ENCODE measurements around the gene MTHFD1L.
"Not testable (repeated sequence)": the region's sequence is repeated elsewhere in the genome, so short reads cannot be mapped to it uniquely, and the experiment has no call there.

Gene MTHFD1L

DNA sequence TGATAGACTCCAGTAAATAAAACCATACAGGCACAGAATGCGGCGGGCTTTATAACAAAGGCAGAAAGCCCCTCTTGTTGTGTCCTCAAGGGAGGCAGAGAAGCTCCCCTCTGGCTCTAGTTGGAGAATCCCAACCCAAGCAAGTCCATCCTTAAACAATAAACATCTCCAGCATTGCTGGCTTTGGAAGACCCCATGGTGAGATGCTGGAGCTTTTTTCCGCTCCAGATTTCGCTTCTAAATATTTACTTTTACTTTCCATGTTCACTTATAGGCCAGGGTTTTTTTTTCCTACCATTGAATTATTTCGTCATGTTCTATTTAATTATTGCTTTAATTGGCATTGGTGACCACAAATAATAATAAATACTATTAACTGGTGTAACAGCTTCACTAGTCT lies 176.2 kb downstream of the MTHFD1L start:
- DNase-seq (ENCODE audit: low spot score): no peak

DNA sequence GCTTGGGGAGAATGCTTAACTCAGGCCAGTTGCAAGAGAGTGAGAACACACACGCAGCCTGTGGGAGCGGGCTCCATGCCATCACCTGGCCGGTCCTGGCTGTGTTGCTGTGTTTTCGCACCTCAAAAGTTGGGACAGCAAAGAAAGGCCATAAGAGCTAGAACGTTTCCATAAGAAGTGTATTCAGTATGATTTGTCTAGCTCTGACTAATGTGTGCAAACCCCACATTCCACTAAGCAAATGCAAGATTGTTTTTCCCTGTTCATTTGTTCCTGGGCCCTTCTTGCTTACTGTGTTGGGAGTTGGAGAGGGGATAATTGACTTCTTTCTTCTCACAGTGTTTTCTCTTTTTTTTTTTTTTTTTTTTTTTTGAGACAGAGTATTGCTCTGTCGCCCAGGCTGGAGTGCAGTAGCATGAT lies 177.4 kb downstream of the MTHFD1L start:
- DNase-seq (ENCODE audit: low spot score): not testable (repeated sequence)

DNA sequence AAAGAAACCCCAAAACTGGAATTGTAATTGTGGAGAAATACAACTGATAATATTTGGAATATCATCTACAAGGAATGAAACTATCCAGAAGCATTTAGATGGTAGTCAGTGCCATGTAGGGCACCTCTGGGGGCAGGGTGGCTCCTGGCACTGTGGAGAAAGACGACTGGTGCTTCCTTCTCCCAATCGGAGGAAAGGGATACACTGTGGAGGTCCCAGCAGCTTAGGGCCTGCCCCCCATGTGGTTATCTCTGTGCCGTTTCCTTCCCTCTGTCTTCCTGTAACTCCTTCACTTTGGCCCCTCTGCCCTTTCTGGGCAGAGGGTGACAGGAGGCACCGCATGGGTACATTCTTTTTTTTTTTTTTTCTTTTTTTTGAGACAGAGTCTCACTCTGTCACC lies 178.4 kb downstream of the MTHFD1L start:
- DNase-seq (ENCODE audit: low spot score): no peak

DNA sequence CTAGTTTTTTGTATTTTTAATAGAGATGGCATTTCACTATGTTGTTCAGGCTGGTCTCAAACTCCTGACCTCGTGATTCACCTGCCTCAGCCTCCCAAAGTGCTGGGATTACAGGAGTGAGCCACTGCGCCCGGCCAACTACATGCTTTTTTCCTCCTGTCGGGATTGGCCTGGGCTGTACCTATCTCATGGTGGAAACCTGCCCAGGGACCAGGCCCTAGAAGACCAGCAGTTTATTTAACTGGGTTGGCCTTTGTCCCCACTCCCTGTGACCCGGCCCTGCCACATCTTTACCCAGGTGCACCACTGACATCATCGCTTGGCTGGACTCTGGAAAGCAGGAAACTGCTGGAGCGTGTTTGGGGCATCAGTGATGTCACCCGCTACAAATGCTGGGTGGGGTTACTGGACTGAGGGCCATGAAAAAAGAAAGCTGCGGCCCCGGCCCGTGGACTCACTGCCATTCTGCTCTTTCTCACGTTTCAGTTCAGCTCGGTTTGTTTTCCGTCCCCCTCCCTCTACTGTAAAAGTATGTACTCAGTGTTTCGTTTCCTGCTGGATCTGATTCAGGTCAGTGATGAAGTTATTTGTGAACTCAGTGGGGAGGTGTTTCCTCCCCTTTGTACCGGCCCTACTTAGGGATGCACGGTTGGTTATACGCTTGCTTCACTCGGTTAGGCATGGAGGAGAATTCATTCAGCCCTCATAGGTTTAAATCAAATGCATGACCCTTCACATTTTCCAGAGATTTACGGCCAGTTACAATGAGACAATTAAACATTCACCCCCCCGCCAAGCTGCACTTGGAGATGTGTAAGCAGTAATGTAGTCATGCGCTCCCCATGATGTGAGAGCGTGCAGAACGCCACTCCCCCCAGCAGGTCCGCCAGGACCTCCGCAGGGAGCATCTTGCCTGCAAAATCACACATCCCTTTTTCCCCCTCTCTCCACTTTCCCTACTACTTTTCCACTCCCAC lies 179.3 kb downstream of the MTHFD1L start:
- DNase-seq (ENCODE audit: low spot score): no peak

DNA sequence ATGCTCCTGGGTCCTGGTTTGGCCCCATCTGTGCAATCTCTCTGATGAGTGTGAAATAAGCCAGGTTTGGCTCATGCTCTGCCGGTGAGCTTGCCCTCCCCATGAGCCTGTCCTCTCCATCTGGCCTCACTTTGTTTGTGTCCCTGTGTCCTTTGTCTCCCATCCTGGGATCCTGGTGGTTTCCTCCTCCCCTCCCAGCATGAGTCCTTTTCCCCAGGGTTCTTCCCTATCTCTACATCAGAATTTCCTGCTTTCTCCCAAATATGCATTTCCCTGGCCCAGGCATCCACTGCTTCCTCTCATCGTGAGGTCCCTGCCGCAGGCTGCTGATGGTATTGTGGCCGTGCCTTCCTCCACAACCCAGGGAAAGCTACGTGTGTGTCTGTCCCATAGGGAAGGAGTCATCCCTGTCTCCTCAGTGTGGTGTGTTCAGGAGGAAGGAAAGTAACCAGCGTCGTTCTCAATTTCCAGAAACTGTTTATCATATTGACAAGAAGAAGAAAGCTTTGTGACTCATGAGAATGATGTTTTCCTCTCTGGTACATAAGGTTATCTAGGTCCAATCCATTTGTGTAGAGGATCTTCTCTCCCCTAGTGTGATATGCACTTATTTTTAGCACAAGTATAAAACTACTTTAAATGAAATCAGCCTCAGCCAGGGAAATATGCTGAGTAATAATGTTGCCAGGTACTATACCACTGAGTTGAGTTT lies 180.2 kb downstream of the MTHFD1L start:
- not testable (repeated sequence) for DNase-seq (ENCODE audit: low spot score)

DNA sequence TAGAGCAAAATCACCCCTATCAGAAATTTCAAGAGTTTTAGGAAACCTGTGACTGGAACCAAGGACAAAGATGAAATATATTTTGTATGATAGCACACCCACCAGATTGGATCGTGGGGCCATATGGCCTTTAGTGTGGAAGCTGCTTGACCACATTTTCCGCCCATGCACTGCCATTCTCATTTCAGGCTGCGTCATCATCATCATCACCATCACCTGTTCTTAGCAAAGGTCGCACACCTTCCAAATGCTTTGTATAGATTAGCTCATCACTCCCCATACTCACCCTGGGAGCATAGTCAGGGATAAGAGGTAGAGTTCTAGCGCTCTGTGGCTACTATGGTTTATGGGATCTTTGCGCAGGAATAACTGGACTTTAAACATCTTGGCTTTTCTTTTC lies 185.7 kb downstream of the MTHFD1L start:
- DNase-seq (ENCODE audit: low spot score): no peak

DNA sequence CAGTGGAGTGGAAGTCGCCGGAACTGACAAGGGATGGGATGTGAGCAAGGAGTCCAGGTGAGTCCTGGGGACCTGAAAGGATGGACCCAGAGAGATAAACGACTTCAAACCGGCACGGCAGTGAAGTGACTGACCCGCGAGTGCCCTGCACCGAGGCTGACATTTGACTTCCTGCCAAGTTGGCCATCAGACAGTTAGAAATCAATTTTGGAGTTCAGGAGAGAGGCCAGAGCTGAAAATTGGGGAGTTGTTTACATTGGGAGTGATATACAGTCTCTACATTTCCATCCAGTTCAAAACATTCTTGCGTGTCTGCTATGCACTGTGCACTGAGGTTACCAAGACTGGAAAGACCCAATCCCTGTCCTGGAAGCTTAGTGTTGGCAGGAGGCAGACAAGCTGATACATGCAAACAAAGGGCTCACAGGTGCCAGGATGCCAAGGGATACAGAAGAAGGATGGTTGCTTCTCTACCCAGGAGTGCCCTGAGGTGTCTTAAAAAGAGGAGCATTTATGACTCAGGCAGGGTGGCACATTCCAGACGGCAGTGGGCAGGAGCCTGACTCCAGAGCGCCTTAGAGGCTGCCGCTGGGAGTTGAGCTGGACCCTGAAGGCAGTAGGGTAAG lies 186.6 kb downstream of the MTHFD1L start:
- DNase-seq (ENCODE audit: low spot score): no peak

DNA sequence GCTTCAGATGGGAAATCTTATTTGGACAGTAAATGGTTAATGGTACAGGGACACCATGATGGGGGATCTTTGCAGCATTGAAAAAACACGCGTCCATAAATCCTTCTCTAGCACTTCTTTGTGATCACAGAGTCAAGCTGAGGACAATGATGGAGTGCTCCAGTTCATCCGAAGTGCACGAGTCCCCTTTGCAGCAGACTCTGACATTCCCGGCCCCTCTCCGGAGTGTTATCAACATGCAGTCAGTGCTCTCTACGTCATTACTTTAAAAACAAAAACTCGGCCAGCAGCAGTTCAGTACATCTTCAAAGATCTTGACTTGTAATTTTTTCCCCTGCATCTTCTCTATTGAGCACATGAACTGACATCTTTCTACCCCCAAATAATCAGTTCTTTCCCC lies 188.8 kb downstream of the MTHFD1L start:
- DNase-seq (ENCODE audit: low spot score): no peak

DNA sequence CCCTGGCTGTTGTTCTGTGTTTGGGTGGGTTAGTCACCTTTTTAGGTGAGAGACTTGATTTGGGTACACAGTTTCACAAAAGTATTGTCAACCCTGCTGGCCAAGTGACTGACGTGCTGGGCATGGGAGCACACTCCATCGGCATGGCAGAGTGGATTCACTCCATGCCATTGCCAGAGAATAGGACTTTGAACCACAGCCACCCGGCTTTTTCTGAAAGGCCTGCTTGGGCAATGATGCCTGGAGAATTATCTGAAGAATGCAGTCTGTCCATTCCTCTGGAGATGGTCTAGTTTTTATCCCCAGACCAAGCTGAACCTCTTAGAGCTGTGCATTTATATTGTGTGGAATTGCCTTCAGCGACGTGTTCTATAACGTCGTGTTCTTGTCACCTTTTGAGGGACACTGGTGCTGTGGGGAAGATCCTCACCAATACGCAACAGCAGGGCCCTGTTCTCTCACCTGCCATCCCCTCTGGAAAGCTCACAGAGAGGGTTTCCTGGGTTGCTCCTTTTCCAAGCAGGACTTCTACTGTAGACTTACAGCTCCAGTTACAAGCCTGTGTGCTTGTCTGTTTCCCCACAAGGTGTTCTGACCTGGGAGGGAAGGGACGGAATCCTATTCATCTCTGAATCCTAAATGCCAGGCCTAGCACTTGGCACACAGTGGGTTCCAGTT lies 190.9 kb downstream of the MTHFD1L start:
- DNase-seq (ENCODE audit: low spot score): no peak

DNA sequence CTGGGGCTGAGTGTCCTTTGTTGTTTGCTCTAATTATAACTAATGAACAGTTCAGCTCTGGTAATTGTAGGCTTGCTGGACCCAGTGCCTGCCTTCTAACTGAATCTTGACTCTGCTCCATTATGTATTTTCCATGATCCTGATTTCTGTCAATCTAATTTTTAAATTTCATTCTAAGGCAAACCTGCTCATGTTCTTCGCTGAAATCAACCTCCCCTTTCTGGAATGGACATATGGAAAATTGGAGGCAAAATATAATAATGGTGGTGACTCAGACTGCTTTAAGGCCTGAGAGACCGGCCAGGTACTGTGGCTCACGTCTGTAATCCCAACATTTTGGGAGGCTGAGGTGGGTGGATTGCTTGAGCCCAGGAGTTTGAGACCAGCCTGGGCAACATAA lies 191.6 kb downstream of the MTHFD1L start:
- no peak for DNase-seq (ENCODE audit: low spot score)

DNA sequence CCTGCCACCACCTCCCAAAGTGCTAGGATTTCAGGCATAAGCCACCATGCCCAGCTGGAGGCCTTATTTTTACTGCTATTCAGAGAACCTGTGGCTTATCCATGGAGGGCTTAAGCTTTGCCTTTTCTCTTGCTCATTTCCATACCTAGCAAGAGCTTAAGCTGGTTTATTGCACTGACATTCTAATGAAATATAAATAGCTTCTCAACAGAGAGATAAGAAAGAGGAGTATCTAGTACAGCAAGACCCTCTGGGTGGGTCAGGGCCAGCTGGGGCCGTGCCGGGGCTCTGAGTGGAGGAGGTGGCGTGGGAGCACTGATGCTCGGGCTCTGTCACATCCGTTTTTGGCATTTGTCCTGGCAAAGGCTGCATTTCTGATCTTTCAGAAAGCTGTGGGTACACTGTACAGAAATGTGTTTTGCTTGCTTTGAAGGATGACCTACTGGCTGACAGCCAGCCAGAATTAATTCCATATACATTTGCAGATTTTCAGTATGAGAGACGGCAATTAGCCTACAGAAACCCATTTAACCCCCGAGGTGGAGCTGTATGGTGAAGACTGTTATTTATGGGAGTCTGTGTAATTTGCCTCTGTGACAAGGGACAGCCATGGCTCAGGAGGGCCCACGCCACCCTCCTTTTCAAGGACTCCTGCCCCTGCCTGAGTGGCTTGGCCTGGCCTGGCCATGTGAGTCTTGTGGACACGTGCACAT lies 192.7 kb downstream of the MTHFD1L start:
- DNase-seq (ENCODE audit: low spot score): no peak

DNA sequence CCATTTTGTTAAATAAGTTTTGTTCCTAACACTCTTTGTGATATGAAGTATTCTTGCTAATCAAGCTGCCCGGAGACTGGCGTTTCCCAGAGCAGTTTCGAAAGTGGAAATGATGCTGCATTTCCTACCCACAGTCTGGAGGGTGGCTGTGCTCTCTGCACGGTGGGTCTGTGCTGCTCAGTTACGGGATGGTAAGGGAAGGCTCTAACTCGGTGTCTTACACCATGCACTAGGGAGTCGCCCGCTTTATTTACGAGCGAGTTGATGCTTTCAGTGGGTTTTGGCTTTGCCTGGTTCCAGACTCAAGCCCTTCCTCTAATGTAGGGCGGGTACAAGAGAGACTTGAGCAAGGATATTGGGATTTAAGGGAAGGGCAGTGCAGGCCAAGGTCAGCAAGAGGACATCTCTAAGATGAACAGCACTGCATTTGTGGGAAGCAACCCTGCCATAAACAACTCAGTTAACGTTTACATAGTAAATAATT lies 194.2 kb downstream of the MTHFD1L start:
- DNase-seq (ENCODE audit: low spot score): no peak

DNA sequence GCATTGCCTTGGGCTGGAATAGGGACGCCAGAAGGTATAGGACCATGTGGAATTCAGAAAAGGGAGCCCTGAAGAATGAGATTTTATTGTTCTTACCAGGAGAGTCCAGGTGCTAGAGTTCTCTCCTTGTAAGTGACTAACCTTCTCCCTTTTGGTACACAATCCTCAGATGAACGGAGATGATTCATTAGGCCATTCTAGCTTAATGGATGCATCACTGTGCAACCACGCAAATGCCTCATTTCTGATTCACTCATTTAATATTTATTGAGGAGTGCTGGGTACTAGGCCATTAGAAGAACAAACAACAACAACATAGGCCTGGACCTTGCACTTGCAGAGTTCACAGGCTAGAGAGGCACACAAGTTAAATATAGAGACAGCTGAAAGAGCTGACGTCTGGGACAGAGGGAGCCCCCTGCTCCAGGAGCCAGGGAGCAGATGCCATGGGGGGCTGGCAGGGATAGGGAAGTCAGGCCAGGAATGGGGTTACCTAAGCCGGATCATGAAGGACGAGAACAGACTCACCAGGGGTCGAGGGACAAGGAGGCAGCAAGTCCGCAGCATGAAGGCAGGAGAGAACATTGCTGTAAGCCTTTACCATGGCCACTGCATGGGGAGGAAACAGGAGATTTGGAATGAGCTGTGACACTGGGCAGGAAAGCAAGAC lies 194.7 kb downstream of the MTHFD1L start:
- DNase-seq (ENCODE audit: low spot score): no peak

DNA sequence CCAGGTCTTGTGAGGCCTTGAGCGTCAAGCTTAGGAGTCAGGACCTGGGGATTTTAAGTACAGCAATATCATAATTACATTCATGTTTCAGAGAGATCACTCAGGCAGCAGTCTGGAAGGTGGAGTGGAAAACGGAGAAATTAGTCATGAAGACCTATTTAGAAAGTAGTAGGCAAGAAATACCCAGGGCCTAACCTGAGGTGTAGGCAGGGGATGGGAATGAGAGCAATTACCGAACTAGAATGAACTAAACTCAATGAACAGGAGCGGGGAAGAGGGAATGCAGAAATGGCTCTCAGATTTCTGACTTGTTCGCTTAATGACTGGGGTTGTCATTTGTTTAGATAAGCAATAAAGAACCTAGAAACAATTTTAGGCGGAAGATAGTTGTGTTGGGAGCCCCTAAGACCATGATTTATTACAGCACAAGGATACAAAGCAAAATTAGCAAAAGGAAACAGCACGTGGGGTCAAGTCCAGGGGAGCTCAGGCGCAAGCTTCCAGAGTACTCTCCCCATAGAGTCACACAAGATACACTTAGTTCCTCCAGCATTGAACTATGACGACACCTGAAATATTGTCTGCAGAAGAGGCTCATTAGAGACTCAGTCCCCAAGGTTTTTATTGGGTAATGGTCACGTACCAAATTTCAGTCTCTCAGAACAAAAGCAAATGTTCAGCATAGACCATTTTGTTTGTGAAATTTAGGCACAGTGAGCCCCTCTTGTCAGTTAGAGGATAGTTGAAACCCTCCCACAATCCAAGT lies 195.4 kb downstream of the MTHFD1L start:
- no peak for DNase-seq (ENCODE audit: low spot score)

DNA sequence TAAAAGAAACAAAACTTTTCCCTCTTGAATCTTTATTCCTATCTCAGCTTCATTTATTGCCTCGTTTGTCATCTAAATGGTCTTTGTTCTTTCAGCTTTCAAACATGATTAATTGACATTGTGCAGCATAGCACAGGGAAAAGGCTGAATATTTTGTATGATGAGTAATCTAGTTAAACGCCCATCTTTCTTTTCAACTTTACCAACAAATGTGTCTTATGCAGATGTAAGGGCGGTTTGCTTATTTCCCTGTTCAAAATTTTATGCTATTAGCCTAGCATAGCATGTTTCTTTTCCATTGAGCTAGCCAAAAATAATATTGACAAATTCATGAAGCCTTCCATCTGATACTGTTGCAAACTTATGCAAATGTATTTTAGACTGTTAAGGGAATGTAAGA lies 197.8 kb downstream of the MTHFD1L start:
- DNase-seq (ENCODE audit: low spot score): no peak

DNA sequence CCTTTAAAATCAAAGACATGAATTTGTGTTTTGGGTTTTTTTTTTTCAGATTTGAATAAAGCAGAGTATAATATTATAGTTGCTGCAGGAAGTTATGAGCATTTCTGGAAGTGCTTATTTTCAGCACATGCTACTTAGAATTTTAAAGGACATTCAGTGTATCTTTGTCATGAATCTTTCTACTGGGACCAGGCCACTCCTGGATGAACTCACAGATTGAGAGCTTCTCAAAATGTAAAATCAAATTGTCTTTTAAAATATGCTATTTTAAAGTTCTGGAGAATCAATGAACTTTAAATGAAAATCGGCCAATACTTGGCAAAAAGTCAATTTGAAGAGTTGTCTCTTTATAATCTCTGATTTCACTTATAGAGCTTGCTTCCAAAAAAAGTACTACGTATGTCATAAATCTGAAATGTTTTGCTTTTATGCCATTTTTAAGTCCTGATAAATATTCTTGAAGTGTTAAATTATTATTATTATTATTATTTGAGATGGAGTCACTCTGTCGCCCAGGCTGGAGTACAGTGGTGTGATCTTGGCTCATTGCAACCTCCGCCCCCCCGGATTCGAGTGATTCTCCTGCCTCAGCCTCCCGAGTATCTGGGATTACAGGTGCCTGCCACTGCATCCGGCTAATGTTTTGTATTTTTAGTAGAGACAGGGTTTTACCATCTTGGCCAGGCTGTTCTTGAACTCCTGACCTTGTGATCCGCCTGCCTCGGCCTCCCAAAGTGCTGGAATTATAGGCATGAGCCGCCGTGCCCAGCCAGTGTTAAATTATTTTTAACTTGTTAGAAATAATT lies 198.5 kb downstream of the MTHFD1L start:
- DNase-seq (ENCODE audit: low spot score): no peak

DNA sequence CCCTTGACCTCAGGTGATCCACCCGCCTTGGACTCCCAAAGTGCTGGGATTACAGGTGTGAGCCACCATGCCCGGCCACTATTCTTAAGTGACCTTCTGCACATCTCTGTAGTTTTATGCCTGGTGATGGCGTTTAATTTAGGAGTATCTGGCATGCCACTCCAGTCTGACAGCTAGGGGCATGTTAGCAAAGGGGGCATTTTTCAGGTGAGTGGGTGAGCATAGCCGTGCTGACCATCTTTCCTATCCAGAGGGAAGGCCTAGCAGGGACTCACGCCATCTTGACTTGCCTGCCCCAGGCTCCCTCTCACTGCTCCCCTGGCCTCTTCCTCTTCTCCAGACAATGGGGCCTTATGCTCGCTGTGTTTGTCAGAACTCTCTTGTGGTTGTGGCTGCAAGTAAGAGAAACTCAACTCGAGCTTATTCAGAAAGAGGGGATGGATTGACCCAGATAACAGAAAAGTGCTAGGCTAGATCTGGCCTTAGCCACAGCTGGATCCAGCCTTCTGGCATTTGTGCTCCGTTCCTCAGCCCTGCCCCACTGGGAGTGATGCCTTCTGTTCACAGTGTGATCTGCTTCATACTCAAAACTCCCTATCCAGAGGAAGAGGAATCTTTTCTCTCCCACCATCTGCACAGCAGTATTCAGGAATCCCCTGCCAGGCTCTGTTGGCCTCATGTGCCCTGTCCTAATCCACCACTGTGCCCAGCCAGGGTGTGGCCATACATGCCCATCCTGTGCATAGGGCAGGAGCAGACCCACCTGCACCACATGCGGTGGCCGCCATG lies 199.7 kb downstream of the MTHFD1L start:
- DNase-seq (ENCODE audit: low spot score): no peak
